ENCODE data around the gene VWCE. TPM values are rescaled to one million over a fixed set of nuclear protein-coding genes. Genes with fewer than 3 reads are reported as not detected.

The VWCE gene
- total RNA-seq, 1 donor from 2014 or later: 27.3 TPM

GRCh38 chr11:61332797-61333549 lies 37.9 kb upstream of the VWCE start, which contains the start of the genes DDB1 and TKFC:
DDB1 (minus strand) TSS chr11:61333105; CDS start chr11:61332968, 137 bp downstream.
TKFC (plus strand) TSS chr11:61333228; CDS start chr11:61334729, 1,501 bp downstream.
- H3K4me3 Mint-ChIP-seq (ENCODE audit: unreplicated experiment): peak within 1 kb of the TSS; percentile 99
- H3K27ac Mint-ChIP-seq (ENCODE audit: unreplicated experiment): peak within 1 kb of the TSS; percentile 100
- H3K9me3 Mint-ChIP-seq (ENCODE audit: unreplicated experiment): peaks cover 9% of the 10 kb centered on the region
- no peaks in the 10 kb centered on the region for H3K36me3 Mint-ChIP-seq (ENCODE audit: unreplicated experiment)
- H3K27me3 Mint-ChIP-seq (ENCODE audit: unreplicated experiment): peaks cover 8% of the 10 kb centered on the region
- peak; percentile 100 for DNase-seq
- no peak for TF ChIP-seq CTCF (IDR thresholded peaks at IDR 0.05; ENCODE audit: partially characterized antibody, unreplicated experiment)
- peaks cover 27% of the 10 kb centered on the region for H3K4me1 Mint-ChIP-seq (ENCODE audit: low read depth, unreplicated experiment)

GRCh38 chr11:61332281-61332796 lies 37.2 kb upstream of the VWCE start:
- H3K4me1 Mint-ChIP-seq (ENCODE audit: low read depth, unreplicated experiment): peaks cover 27% of the 10 kb centered on the region
- H3K36me3 Mint-ChIP-seq (ENCODE audit: unreplicated experiment): no peaks in the 10 kb centered on the region
- H3K27me3 Mint-ChIP-seq (ENCODE audit: unreplicated experiment): peaks cover 8% of the 10 kb centered on the region

GRCh38 chr11:61331651-61332050 lies 36.5 kb upstream of the VWCE start:
- no peak for DNase-seq
- TF ChIP-seq CTCF (IDR thresholded peaks at IDR 0.05; ENCODE audit: partially characterized antibody, unreplicated experiment): no peak
- no peaks in the 10 kb centered on the region for H3K36me3 Mint-ChIP-seq (ENCODE audit: unreplicated experiment)
- H3K9me3 Mint-ChIP-seq (ENCODE audit: unreplicated experiment): peaks cover 9% of the 10 kb centered on the region
- peaks cover 8% of the 10 kb centered on the region for H3K27me3 Mint-ChIP-seq (ENCODE audit: unreplicated experiment)
- H3K4me1 Mint-ChIP-seq (ENCODE audit: low read depth, unreplicated experiment): peaks cover 26% of the 10 kb centered on the region
- H3K27ac Mint-ChIP-seq (ENCODE audit: unreplicated experiment): peak overlapping the region; percentile 90
- peak overlapping the region; percentile 99 for H3K4me3 Mint-ChIP-seq (ENCODE audit: unreplicated experiment)

More at GRCh38 chr11:61332281-61332796, 37.2 kb upstream of the VWCE start:
- DNase-seq: no peak
- peak overlapping the region; percentile 90 for H3K27ac Mint-ChIP-seq (ENCODE audit: unreplicated experiment)
- peaks cover 9% of the 10 kb centered on the region for H3K9me3 Mint-ChIP-seq (ENCODE audit: unreplicated experiment)
- peak overlapping the region; percentile 99 for H3K4me3 Mint-ChIP-seq (ENCODE audit: unreplicated experiment)
- no peak for TF ChIP-seq CTCF (IDR thresholded peaks at IDR 0.05; ENCODE audit: partially characterized antibody, unreplicated experiment)

GRCh38 chr11:61329871-61330270 lies 34.8 kb upstream of the VWCE start:
- Mint-ChIP-seq H3K4me1 (ENCODE audit: low read depth, unreplicated experiment) (peaks cover 23% of the 10 kb centered on the region), H3K27me3 (ENCODE audit: unreplicated experiment) (peaks cover 6% of the 10 kb centered on the region), H3K9me3 (ENCODE audit: unreplicated experiment) (peaks cover 9% of the 10 kb centered on the region), H3K4me3 (ENCODE audit: unreplicated experiment) (peak overlapping the region; percentile 14), H3K27ac (ENCODE audit: unreplicated experiment) (no peak overlapping the region), H3K36me3 (ENCODE audit: unreplicated experiment) (no peaks in the 10 kb centered on the region)
- DNase-seq: no peak
- no peak for TF ChIP-seq CTCF (IDR thresholded peaks at IDR 0.05; ENCODE audit: partially characterized antibody, unreplicated experiment)

GRCh38 chr11:61328351-61328750 lies 33.2 kb upstream of the VWCE start:
- Mint-ChIP-seq H3K36me3 (ENCODE audit: unreplicated experiment) (no peaks in the 10 kb centered on the region), H3K27me3 (ENCODE audit: unreplicated experiment) (peaks cover under 1% of the 10 kb centered on the region), H3K9me3 (ENCODE audit: unreplicated experiment) (peaks cover 8% of the 10 kb centered on the region), H3K27ac (ENCODE audit: unreplicated experiment) (peak overlapping the region; percentile 70), H3K4me1 (ENCODE audit: low read depth, unreplicated experiment) (peaks cover 20% of the 10 kb centered on the region), H3K4me3 (ENCODE audit: unreplicated experiment) (peak overlapping the region; percentile 46)
- DNase-seq: no peak
- no peak for TF ChIP-seq CTCF (IDR thresholded peaks at IDR 0.05; ENCODE audit: partially characterized antibody, unreplicated experiment)

Measured in glutamatergic neuron (in vitro differentiated cells).